Esophagus muscularis mucosa (tissue), 4 donors: ENCODE results near the gene NECTIN1.

Source experiments
- EP300 ChIP-seq: sonication (generic); formaldehyde crosslinking; IDR thresholded peaks from one replicate; pipeline ENCODE4 v1.6.1; 2017; ENCODE audit warnings: antibody characterized with exemption
- POLR2A ChIP-seq: fragments of 450-650 bp; IDR thresholded peaks from one replicate; pipeline ENCODE4 v1.6.1; 2017; ENCODE audit warnings: antibody characterized with exemption, moderate library complexity, mild to moderate bottlenecking, low read depth
- TF ChIP-seq, protein P1 (sequence below), 3 experiments: fragments of 200-600 bp in 2 of 3; fragments of 450-650 bp in 1 of 3; sonication (generic) in 2 of 3; IDR thresholded peaks; one replicate each; pipeline ENCODE4 v1.5.1; 2017 to 2019; ENCODE audit warnings: antibody characterized with exemption in 3 of 3, mild to moderate bottlenecking in 2 of 3, moderate library complexity in 1 of 3

DNA sequence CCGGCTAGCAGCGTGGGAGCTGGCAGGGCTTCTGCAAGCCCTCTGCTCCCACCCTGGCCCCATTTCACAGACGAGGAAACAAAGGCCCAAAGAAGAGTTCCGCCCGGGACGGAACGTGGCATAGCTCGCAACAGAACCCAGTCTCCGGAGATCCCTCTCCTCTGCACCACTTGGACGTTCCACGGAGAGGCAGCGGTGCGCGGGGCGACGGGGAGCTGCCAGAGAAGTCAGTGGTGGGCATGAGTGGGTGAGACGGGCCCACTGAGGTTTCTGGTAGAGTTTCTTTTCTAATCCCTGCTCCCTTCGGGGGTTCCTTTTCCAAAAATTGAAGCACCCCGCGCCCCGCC, 554 bp upstream of the NECTIN1 start:
- TF ChIP-seq POLR2A, result no peak
- no peak for TF ChIP-seq EP300
- TF ChIP-seq, protein P1, sequence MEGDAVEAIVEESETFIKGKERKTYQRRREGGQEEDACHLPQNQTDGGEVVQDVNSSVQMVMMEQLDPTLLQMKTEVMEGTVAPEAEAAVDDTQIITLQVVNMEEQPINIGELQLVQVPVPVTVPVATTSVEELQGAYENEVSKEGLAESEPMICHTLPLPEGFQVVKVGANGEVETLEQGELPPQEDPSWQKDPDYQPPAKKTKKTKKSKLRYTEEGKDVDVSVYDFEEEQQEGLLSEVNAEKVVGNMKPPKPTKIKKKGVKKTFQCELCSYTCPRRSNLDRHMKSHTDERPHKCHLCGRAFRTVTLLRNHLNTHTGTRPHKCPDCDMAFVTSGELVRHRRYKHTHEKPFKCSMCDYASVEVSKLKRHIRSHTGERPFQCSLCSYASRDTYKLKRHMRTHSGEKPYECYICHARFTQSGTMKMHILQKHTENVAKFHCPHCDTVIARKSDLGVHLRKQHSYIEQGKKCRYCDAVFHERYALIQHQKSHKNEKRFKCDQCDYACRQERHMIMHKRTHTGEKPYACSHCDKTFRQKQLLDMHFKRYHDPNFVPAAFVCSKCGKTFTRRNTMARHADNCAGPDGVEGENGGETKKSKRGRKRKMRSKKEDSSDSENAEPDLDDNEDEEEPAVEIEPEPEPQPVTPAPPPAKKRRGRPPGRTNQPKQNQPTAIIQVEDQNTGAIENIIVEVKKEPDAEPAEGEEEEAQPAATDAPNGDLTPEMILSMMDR (IDR thresholded peaks at IDR 0.05), result peak in 1 of 3 experiments; percentile 3
